Right lobe of liver (tissue), 4 donors: ENCODE measurements around the gene CAPZA2.

Experiments
- CTCF ChIP-seq, 4 donors: fragments of 200-600 bp in 3 of 4; fragments of 450-650 bp in 1 of 4; IDR thresholded peaks; one replicate each; pipeline versions ENCODE4 v1.5.1 to v1.8.0; 2016 to 2022; ENCODE audit warnings: antibody characterized with exemption in 4 of 4, mild to moderate bottlenecking in 2 of 4
- POLR2A ChIP-seq: fragments of 450-650 bp; IDR thresholded peaks from one replicate; pipeline ENCODE4 v1.6.1; 2017; ENCODE audit warnings: antibody characterized with exemption, mild to moderate bottlenecking
- donor health status: DM: no; HTN: no; CAD: no.
- donor health status: DM: no; HTN: no; CAD: no.
- donor health status: DM: no; HTN: yes; CAD: no.

DNA sequence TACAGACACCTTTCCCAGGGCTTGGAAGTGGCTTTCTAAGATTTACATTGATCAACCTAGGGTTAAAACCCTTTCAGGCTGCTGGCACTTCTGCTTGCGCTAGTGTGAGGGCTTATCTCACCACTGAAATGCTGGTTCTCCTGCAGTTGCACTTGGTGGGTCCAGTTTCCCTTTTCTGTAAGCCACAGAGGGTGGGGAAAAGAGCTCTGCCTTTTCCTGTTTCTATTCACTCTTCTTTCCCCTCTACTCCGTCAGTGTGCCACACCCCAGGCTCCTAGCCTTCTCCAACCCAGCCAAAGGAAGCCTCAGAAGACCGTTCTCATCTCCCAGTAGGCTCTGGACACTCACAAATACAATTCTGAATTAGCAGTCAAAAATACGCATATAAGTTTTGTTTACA is 19.0 kb upstream of the CAPZA2 start:
- TF ChIP-seq POLR2A = no peak
- no peak for TF ChIP-seq CTCF (IDR thresholded peaks at IDR 0.05)
